Caco-2 (cell line): ENCODE results near the gene MEDAG. TPM values are rescaled to one million over a fixed set of nuclear protein-coding genes. Genes with fewer than 3 reads are reported as not detected.

Experiments used
- BruUV-seq: library from RNA; stranded (reverse); fragments of 400-500 nt; replicated peaks from 2 replicates; lab custom pipeline; 2021; lab: Mats Ljungman, UMichigan
- CTCF ChIA-PET: fragments of 300-600 bp; sonication (Branson Sonifier 250); formaldehyde crosslinking; loops from one replicate; lab custom pipeline; 2022; ENCODE audit warnings: antibody characterized with exemption; lab: Charles Lee
- POLR2A ChIA-PET: fragments of 300-600 bp; sonication (Branson Sonifier 250); formaldehyde crosslinking; loops from one replicate; lab custom pipeline; 2022; ENCODE audit warnings: antibody characterized with exemption; lab: Charles Lee
- DNase-seq, 2 experiments: peaks; one replicate each; pipeline versions ENCODE4 v3.0.0 to v3.0.0-alpha.2; 2020 to 2022
- H3K27me3 ChIP-seq: replicated peaks from 2 replicates; pipeline ENCODE4 v1.6.0; 2011; ENCODE audit warnings: low read length; ENCODE audit not compliant: control insufficient read depth, insufficient read depth
- H3K36me3 ChIP-seq: 2 replicates; pipeline ENCODE4 v1.5.1; 2011; ENCODE audit warnings: low read length; ENCODE audit not compliant: control insufficient read depth, insufficient read depth
- H3K4me1 ChIP-seq: fragments of 250-450 bp; sonication (Bioruptor Pico); 2 replicates; pipeline ENCODE4 v1.5.1; 2020; ENCODE audit warnings: mild to moderate bottlenecking
- H3K4me3 ChIP-seq: 2 replicates; pipeline ENCODE4 v1.5.1; 2011; ENCODE audit warnings: low read depth, mild to moderate bottlenecking, control low read depth, low read length
- H3K9me3 ChIP-seq: fragments of 250-450 bp; sonication (Bioruptor Pico); 2 replicates; pipeline ENCODE4 v1.5.1; 2020; ENCODE audit warnings: mild to moderate bottlenecking, moderate library complexity
- H3K27ac Mint-ChIP-seq: one replicate; pipeline ENCODE4 v1.8.0; 2022; ENCODE audit warnings: mixed read lengths; ENCODE audit not compliant: unreplicated experiment
- H3K27me3 Mint-ChIP-seq: one replicate; pipeline ENCODE4 v1.8.0; 2022; ENCODE audit warnings: mixed read lengths; ENCODE audit not compliant: insufficient read depth, unreplicated experiment
- H3K36me3 Mint-ChIP-seq: one replicate; pipeline ENCODE4 v1.8.0; 2022; ENCODE audit warnings: mild to moderate bottlenecking, mixed read lengths; ENCODE audit not compliant: insufficient read depth, unreplicated experiment
- H3K4me1 Mint-ChIP-seq: one replicate; pipeline ENCODE4 v1.8.0; 2022; ENCODE audit warnings: low read depth, mixed read lengths; ENCODE audit not compliant: unreplicated experiment
- H3K4me3 Mint-ChIP-seq: one replicate; pipeline ENCODE4 v1.8.0; 2022; ENCODE audit warnings: mild to moderate bottlenecking, moderate library complexity, mixed read lengths; ENCODE audit not compliant: unreplicated experiment
- H3K9me3 Mint-ChIP-seq: one replicate; pipeline ENCODE4 v1.8.0; 2022; ENCODE audit warnings: mixed read lengths; ENCODE audit not compliant: unreplicated experiment
- intact Hi-C: fragments of 100-400 bp; cut with micrococcal nuclease; formaldehyde crosslinking; loops from one replicate; pipeline ENCODE4 v1.10.0; 2022; ENCODE audit not compliant: unreplicated experiment
- total RNA-seq: library from RNA; stranded (reverse); gene quantifications from 2 replicates; pipeline ENCODE4 v1.2.3, GENCODE V29; 2022
- TF ChIP-seq, protein P1 (sequence below), 2 experiments: fragments of 200-600 bp in 1 of 2; IDR thresholded peaks; 1 replicate in 1 of 2; 2 replicates in 1 of 2; pipeline versions ENCODE4 v1.5.1 to v1.8.0; 2011 to 2022; ENCODE audit warnings: antibody characterized with exemption in 1 of 2, control low read depth in 1 of 2, inconsistent platforms in 1 of 2, low read depth in 1 of 2, low read length in 1 of 2, mild to moderate bottlenecking in 1 of 2, moderate library complexity in 1 of 2; ENCODE audit not compliant: insufficient read depth in 1 of 2, severe bottlenecking in 1 of 2, unreplicated experiment in 1 of 2

MEDAG gene
- total RNA-seq, 1 experiment from 2014 or later = not detected

GRCh38 chr13:30862707-30863106 lies 43.4 kb upstream of the MEDAG start:
- ChIA-PET POLR2A (interaction anchor here (0.6 kb wide), 1 partner anchor 58 kb away, joined by 5 read pairs; no protein-coding TSS in a partner anchor), CTCF (interaction anchor here (0.6 kb wide), 1 partner anchor 556 kb away, joined by 6 read pairs; no protein-coding TSS in a partner anchor)
- H3K27me3 Mint-ChIP-seq = peaks cover 2% of the 10 kb centered on the region
- no peaks in the 10 kb centered on the region for H3K36me3 ChIP-seq
- no peak overlapping the region for H3K4me3 ChIP-seq
- BruUV-seq = no TSS peak
- no peaks in the 10 kb centered on the region for H3K27me3 ChIP-seq
- 0 out of 2 replicates have a peak, but pooled peaks cover 7% of the 10 kb centered on the region for H3K4me1 ChIP-seq
- no peaks in the 10 kb centered on the region for H3K36me3 Mint-ChIP-seq
- no peak overlapping the region for H3K27ac Mint-ChIP-seq
- TF ChIP-seq, protein P1, sequence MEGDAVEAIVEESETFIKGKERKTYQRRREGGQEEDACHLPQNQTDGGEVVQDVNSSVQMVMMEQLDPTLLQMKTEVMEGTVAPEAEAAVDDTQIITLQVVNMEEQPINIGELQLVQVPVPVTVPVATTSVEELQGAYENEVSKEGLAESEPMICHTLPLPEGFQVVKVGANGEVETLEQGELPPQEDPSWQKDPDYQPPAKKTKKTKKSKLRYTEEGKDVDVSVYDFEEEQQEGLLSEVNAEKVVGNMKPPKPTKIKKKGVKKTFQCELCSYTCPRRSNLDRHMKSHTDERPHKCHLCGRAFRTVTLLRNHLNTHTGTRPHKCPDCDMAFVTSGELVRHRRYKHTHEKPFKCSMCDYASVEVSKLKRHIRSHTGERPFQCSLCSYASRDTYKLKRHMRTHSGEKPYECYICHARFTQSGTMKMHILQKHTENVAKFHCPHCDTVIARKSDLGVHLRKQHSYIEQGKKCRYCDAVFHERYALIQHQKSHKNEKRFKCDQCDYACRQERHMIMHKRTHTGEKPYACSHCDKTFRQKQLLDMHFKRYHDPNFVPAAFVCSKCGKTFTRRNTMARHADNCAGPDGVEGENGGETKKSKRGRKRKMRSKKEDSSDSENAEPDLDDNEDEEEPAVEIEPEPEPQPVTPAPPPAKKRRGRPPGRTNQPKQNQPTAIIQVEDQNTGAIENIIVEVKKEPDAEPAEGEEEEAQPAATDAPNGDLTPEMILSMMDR (IDR thresholded peaks at IDR 0.05; ENCODE audit: insufficient read depth in 1 of 2, low read depth in 1 of 2, low read length in 1 of 2, severe bottlenecking in 1 of 2, unreplicated experiment in 1 of 2) = no peak
- intact Hi-C loops = no loop called here
- no peak for DNase-seq
- no peaks in the 10 kb centered on the region for H3K9me3 ChIP-seq
- H3K9me3 Mint-ChIP-seq = no peaks in the 10 kb centered on the region
- no peak overlapping the region for H3K4me3 Mint-ChIP-seq
- peaks cover 14% of the 10 kb centered on the region for H3K4me1 Mint-ChIP-seq

GRCh38 chr13:30863231-30863630 lies 42.8 kb upstream of the MEDAG start:
- ChIA-PET POLR2A (interaction anchor here (0.6 kb wide), 1 partner anchor 59 kb away, joined by 5 read pairs; no protein-coding TSS in a partner anchor), CTCF (no interaction called here)
- no TSS peak for BruUV-seq
- TF ChIP-seq, protein P1 (IDR thresholded peaks at IDR 0.05; ENCODE audit: insufficient read depth in 1 of 2, low read depth in 1 of 2, low read length in 1 of 2, severe bottlenecking in 1 of 2, unreplicated experiment in 1 of 2) = no peak
- H3K4me1 Mint-ChIP-seq = peaks cover 14% of the 10 kb centered on the region
- no peak overlapping the region for H3K27ac Mint-ChIP-seq
- no peak overlapping the region for H3K4me3 Mint-ChIP-seq
- H3K27me3 Mint-ChIP-seq = peaks cover 2% of the 10 kb centered on the region
- Histone ChIP-seq H3K4me3 (no peak overlapping the region), H3K27me3 (no peaks in the 10 kb centered on the region), H3K9me3 (no peaks in the 10 kb centered on the region), H3K4me1 (0 out of 2 replicates have a peak, but pooled peaks cover 7% of the 10 kb centered on the region), H3K36me3 (no peaks in the 10 kb centered on the region)
- intact Hi-C loops = no loop called here
- no peaks in the 10 kb centered on the region for H3K9me3 Mint-ChIP-seq
- DNase-seq = no peak
- no peaks in the 10 kb centered on the region for H3K36me3 Mint-ChIP-seq

DNA sequence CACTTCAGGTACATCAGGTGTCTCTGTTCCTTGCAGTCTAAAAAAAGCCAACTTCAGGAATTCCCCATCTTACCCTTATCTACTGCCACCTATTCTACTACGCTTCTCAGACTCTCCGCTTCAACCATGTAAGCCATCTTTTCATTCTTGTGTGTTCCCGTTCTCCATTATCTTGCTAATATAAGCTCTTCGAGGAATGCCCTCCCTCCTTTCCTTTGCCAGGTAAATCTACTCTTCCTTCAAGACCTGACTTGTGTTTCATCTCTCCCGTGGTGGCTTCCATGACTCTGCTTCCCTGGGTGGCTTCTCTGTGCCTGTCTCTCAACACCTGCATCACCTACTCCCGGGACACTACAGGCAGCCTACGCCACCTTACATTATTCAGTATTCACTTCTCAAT lies 42.3 kb upstream of the MEDAG start:
- no peaks in the 10 kb centered on the region for H3K36me3 Mint-ChIP-seq
- ChIA-PET POLR2A (no interaction called here), CTCF (no interaction called here)
- BruUV-seq = no TSS peak
- no peak overlapping the region for H3K27ac Mint-ChIP-seq
- Histone ChIP-seq H3K27me3 (no peaks in the 10 kb centered on the region), H3K4me1 (0 out of 2 replicates have a peak, but pooled peaks cover 7% of the 10 kb centered on the region), H3K9me3 (no peaks in the 10 kb centered on the region), H3K4me3 (no peak overlapping the region), H3K36me3 (no peaks in the 10 kb centered on the region)
- TF ChIP-seq, protein P1 (IDR thresholded peaks at IDR 0.05; ENCODE audit: insufficient read depth in 1 of 2, low read depth in 1 of 2, low read length in 1 of 2, severe bottlenecking in 1 of 2, unreplicated experiment in 1 of 2) = no peak
- intact Hi-C loops = no loop called here
- peaks cover 2% of the 10 kb centered on the region for H3K27me3 Mint-ChIP-seq
- no peaks in the 10 kb centered on the region for H3K9me3 Mint-ChIP-seq
- DNase-seq = no peak
- peaks cover 14% of the 10 kb centered on the region for H3K4me1 Mint-ChIP-seq
- H3K4me3 Mint-ChIP-seq = no peak overlapping the region
